ENCODE results near the gene ALDH3B2.
"Not testable (repeated sequence)": the region's sequence is repeated elsewhere in the genome, so short reads cannot be mapped to it uniquely, and the experiment has no call there.

ALDH3B2 gene

DNA sequence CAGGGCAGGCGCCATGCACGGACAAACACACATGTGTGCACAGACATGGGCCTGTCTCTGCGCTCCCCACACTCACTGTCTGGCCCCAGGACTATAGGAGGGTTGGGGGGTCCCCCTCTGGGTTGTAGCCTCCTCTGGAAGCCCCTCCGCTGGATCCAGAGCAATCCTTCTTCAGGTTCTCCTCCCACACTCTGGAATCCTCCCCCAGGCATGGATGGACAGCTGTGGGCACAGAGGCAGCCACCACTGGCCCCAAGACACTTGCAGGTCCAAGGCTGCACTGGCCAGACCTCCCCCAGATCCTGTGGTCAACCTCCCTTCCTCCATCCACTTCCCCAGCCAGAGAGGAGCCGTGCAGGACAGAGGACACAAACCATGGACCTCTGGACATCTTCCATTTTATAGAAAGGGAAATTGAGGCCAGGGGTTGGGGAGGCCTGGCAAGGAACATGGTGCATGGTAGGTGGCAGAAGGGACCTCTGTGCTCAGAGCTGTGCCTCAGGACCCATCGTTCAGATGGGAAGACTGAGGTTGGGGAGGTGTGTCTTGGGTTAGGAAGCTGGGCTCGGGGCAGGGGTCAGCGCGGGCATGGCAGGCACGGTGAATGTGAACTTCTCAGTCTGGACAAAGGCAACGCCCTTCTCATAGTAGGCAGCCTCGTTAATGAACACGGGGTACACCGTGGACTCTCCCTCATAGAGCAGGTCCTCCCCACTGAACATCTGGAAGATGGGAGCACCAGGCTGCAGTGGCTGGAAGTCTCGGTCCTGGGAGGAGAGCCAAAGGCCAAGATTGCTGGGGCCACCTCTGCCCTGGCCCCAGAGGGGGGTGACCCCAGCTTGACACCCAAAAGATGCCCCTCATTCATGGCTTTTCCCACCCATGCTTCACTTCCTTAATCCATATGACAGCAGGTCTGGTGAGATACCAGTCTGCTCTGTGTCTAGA, 32.0 kb downstream of the ALDH3B2 start:
- no peak for DNase-seq (ENCODE audit: low spot score)

DNA sequence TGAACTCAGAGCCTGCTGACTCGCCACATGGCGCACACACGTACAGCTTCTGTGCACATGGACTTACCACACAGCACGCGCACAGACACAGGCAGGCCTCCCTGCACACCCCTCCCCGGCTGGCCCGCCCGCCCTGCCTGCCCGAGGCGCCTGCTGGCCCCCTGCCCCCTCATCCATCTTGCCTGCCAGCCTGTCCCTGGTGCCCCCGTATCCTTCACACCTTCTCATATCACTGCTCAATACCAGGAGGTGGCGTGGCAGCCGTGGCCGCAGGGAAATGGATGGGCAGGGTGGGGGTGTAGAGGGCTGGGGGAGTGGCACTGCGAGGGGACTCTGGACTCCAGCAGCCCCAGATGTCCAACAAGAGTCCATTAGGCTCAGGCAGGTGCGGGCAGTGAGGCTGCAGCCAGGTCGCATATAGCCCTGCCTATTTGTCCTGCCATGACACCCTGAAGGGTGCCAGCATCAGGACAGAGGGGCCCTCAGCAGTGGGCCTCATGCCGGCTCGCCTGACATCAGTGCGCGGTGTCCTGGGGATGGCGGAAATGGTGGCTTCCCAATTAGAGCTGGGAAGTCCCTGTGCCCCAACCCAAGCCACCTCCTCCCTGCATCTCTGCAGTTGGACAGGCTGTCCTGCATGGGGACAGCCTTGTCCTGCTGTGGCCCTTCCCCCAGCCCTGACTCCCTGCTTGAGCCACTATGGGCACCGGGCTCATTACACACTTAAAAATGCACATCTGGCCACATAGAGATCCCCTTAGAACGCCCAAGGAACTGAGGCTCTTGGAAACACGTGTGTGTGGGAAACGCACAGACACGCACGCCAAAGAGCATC, 32.9 kb downstream of the ALDH3B2 start:
- no peak for DNase-seq (ENCODE audit: low spot score)

DNA sequence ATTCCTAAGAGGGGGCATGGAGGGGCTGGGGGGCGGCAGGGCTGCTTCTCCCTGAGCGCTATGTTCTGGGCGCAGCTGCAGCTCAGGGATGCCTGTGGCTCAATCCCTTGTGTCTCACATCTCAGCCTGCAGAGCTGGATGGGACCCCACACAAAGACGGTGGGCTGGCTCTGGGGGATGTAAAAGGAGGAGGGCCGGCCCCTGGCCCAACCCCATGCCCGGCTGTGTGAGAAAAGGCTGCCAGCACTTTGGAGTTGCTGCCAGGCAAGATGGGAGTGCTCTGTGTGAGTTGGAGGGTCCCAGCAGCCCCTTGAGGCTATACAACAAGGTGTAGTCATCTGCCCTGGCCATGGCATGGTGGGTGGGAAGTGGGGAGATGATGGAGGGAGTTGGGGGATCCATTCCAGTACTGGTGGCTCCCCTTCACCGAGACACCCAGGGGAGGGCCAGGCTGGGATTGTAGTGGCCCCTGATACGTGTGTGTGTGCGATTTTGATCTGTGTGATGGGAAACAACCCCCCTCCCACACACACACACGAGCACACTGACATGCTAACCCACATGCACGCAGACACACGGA, 33.6 kb downstream of the ALDH3B2 start:
- no peak for DNase-seq (ENCODE audit: low spot score)

DNA sequence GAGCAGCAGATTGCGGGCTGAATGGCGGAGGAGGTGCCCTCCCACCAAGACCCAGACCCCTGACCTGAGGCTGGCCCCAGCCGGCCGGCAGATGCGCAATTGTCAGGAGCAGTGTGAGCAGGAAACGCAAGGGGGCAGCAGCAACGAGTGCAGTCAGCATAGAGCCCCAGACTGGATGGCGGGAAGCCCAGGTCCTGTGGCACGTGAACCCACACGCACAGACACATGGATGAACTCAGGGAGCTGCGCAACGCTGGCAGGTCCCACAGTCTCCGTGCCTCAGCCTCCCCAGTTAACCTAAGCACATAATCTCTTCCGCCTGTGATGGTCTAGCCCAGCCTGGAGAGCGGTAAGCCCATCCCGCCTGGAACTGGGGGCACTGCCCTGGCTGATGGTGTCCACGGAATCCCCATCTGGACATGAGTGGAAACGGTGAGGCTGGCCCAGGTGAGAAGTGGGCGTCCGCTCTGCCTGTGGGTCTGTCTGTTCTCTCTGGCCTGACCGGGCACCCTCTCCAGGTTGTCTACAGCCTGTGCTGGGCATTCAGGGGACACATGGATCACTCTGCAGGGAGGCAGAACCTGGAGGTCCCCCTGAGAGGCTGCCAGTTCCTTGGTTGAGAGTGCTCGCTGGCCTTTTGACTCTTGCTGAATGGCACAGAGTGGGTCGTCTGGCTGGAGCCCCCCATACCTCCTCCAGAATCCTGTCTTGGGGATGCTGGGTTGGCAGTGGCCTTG, 34.2 kb downstream of the ALDH3B2 start:
- peak; percentile 80 for DNase-seq (ENCODE audit: low spot score)

DNA sequence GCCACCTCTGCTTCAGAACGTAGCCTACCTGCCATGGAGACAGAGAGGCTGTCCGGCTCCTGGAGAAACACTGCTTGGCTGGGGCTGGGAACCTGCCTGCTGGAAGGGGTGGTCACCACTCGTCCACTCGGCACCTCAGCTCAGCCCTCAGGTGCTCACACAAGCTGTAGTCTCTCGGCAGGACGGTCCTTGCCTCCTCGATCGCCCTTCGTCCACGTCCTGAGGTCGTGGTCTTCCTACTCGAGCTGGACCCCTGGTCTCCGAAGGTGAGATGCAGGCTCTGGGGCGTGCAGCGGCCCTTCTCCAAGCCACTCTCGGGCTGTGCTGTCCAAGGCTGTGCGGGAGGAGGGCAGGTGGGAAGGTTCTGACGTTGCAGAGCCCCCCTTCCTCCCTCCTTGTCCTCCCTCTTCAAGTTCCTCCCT, 35.0 kb downstream of the ALDH3B2 start, which contains the start of gene TBX10:
Gene TBX10, minus strand, starts transcription at position 326 of the 422 bp plus-strand sequence. Its CDS starts 291 bp downstream, at position 35.
- no peak for DNase-seq (ENCODE audit: low spot score)

DNA sequence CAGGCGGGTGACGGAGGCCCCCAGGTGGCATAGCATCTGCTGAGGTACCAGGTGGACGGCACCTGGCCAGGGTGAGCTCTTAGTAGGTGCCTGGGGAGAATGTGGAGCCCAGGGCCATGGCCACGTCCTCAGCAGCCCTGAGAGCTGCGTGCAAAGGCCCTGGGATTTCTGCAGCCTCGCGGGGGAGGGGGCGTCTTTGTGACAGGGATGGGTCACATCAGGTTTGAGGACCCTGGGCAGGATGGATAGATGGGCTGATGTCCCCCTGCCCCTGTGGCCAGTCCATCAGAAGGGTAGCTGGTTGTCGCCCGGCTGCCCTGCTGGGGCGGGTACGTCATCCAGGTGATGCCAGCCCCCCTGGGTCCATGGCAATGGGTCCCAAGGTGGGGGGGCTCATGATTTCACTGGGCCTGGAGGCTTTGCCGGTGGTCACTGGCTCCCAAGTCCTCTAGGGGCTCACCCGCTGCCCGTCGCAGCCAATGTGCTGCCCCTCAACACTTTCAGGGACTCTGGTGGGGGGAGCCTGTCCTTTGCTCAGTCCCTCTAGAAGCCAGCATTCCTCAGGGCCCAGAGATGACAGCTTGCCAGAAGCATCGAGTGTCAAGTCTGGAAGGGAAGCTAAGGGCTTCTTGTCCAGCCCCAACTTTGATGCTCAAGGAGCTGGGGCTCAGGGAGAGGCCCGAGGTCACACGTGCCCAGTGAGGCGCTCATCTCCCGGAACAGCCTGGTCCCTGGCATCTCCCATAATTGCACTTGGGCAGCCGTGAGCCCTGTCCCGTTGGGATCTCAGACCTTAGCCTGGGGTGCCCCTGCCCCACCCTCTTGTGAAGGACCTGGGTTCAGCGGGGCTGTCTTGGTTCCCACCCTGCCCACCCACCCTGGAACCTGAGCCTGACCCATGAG, 35.6 kb downstream of the ALDH3B2 start:
- DNase-seq (ENCODE audit: low spot score): no peak

DNA sequence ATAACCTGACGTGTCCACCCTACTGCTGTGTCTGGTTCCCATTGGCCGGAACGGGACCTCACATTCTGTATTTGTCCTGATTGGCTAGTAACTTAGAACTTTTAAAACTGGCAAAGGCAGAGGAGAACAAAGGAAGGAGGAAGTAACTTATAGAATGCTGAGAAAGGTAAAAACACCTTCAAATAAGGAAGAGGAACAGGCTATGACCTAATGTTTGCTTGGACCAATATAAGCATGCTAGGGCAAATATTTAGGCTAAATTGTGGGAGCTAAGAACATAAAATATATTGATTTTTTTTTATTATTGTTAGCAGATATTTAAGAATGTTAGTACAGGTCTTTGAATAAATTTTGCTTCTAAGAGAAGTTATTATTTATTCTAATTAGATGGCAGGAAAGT, 37.0 kb downstream of the ALDH3B2 start:
- not testable (repeated sequence) for DNase-seq (ENCODE audit: low spot score)

DNA sequence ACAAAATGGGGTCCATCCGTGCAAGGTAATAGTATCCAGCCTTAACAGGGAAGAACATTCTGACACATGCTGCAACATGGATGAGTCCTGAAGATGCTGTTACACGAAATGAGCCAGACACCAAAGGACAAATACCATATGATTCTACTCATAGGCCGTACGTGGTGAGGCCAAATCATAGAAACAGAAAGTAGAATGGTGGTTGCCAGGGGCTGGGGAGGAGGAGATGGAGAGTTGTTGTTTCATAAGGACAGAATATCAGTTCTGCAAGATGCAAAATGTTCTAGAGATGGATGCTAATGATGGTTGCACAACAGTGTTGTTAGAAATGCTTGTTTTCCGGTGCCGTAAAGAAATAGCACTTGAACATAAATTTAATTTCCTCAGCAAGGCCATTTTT, 37.5 kb downstream of the ALDH3B2 start:
- no peak for DNase-seq (ENCODE audit: low spot score)

DNA sequence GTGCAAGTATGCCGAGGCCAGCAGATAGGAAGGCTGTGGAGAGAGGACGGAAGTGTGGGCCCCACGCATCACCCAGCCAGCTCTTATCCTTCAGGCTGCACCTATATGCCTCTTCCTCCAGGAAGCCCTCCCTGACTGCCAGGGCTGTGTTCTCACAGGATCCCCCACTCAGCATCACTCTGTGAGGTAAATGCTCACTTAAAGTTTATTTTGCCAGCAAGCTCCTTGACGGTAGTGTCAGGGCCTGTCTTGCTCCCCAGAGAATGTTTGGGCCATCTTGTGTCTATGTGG, 39.2 kb downstream of the ALDH3B2 start:
- no peak for DNase-seq (ENCODE audit: low spot score)

DNA sequence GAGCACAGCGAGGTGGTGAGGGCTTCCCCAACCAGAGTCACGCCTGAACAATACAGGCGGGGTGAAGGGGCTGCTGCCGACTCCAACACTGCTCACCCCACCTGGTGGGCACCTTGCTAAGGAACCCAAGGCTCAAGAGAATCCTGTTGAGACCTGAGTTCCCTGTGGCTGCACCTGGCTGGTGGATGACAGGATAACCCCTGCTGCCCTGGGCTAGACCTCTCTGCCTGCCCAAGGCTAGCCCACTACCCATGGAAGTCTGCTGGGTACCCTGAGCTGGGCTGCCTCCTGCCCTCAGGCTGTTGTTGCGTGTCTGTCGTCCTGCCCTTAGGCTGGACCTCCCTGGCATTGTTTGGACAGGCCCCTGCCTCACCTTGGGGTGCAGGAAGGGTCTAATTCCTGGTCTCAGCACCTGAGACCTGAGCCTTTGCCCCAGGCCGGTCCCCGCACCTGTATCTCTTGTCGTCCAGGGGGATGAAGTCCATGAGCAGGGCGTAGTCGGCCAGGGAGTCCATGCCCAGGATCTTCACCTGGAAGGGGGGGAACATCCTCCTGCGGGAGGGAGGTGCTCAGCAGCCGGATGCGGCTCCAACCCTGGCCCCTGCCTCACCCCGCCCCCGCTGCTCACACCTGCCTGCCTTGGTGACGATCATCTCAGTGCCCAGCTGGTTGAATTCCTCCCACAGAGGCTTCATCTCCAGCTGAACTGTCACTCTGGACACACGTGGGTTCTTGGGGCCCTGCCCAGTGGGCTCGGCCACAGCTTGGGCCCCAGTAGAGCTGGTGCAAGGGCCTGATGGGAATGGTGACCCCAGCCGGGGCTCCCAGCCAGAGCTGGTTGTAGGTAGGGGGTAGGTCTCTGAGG, 39.8 kb downstream of the ALDH3B2 start:
- no peak for DNase-seq (ENCODE audit: low spot score)

DNA sequence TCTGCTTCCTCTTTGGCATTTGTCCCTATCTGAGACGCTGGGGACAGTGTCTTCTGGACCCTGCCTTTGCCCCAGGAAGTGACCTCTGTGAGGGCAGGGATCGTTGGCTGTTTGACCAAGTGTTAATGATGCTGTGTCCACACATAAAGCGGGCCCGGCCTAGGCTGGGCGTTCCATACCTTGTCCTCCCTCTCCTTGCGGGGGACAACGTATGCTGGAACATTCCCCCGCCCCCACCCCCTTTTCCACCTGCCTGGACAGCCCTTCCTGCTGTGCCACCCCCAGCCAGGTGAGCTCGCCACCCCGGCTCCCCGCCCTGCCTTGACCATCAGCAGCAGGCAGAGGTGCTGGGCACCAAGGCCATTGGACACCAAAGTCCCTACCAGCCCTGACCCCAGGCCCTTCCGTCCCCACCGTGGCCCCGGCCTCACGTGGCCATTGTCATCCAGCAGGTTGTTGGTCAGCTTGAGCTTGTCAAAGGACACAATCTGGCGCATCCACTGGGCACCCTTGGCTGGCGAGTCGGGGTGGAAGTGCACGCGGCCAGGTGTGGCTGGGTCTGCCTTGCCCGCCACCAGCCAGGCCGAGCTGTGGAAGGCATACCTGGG, 40.6 kb downstream of the ALDH3B2 start:
- DNase-seq (ENCODE audit: low spot score): no peak

DNA sequence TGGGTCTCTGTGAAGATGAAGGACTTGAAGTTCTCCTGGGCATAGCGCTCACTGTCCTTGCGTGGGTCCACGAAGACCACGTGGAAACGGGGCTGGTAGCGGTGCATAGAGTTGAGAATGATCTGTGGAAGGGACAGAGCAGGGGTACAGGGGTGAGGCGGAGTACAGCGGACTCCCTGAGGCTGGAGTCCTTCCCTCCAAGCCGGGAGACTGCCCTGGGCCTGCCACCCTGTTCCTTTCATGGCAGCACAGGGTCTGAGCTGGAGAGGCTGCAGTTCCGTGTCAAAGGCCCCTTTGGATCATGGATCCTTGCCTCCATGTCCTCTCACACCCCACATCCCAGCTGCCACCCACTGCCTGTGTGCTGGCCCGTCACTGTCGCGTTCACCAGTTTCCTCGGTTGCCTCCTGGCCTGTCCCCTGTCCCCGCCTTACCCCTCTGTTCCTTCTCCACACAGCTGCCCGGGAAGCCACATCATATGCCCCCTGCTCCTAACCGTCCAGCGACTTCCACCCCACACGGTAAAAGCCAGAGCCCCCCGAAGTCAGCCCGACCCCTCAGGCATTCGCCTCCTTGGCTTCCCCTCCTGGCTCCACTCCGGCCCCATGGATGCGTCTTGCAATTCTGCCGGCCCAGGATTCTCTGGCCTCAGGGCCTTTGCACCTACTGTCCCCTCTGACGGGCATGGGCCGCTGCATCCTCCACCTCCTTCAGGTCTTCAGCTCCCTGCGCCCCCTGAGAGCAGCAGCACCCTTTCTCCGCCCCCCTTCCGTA, 41.3 kb downstream of the ALDH3B2 start:
- no peak for DNase-seq (ENCODE audit: low spot score)

DNA sequence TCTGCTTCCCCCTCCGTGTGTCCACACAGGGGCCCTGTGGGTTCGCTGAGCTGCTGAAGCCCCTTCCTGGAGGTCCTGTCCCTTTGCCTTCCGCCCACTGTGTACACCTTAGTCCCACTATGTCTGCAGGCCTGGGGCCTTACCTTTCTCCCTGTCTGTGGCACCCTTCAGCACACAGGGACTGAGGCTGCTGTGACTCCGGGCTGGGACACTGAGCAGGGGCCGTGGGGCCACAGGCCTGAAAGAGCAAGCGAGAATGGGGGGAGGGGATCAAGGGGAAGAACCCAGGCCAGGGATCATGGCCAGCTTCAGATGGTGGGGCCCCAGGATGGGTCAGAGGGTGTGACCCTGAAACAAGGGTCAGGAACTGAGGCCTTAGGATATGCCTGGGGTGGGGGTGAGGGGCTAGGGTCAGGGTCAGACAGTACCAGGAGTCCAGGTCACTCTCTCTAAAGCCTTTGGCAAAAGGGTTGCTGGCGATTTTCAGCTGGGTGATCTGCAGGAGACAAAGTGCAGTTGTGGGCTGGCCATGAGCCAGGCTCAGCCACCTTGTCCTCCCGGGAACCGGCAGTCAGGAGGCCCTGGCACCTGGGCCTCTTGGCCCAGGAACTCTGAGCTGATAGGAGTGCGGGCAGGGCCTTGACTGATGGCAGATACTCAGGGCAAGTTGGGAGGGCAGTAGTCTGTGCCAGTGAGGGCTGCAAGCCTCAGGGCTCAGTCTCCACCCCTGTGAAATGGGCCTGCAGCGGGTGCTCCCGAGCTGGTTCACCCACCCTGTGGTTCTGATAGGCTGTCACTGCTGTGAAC, 42.0 kb downstream of the ALDH3B2 start:
- no peak for DNase-seq (ENCODE audit: low spot score)

DNA sequence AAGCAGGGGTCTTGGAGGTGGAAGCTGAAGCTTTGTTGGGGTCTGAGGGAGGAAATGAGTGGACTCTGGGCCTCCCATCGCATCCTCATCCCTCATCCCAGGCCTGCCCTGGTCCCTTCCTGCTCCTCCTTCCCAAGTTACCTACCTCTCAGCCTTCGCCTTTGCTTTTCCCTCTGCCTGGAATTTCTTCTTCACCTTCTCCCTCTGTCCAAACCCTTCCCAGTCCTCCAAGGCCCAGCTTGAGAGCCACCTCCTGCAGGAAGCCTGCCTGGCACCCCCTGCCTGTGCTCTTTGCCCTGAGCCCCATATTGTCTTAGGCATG, 42.6 kb downstream of the ALDH3B2 start:
- no peak for DNase-seq (ENCODE audit: low spot score)

DNA sequence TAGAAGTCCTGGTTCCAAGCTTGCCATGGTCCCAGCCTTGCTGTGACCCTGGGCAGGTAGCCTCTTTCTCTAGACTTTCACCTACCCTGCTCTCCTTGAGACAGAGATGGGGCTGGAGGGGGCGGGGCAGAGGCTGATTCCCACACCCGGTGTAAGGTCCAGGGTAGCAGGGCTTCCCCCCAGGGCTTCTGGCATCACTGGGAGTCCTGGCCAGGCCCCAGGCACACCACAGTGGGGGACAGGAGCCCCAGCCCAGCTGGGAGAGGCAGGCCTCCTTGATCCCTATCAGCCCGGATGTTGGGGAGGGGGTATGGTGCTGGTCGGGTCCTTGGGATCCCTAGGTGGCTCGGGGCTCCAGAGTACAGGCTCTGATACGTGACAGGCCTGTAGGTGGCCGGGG, 43.0 kb downstream of the ALDH3B2 start:
- no peak for DNase-seq (ENCODE audit: low spot score)

DNA sequence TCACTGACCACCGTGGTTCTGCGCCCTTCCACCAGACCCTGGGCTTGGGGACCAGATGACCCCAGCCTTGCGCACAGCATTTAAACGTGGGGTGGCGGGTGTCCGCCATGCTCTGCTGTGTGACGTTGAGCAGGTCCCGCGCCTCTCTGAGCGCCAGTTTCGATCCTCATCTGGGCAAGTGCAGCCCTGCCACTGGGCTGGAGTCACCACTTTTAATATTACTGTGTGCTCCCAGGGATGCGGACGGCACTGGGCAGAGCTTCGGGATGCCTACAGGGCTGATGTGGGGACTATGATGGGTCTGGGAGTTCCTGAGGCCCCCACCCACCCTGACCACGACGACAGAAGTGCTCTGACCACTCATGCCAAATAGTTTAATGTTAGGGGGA, 43.5 kb downstream of the ALDH3B2 start:
- DNase-seq (ENCODE audit: low spot score): no peak

DNA sequence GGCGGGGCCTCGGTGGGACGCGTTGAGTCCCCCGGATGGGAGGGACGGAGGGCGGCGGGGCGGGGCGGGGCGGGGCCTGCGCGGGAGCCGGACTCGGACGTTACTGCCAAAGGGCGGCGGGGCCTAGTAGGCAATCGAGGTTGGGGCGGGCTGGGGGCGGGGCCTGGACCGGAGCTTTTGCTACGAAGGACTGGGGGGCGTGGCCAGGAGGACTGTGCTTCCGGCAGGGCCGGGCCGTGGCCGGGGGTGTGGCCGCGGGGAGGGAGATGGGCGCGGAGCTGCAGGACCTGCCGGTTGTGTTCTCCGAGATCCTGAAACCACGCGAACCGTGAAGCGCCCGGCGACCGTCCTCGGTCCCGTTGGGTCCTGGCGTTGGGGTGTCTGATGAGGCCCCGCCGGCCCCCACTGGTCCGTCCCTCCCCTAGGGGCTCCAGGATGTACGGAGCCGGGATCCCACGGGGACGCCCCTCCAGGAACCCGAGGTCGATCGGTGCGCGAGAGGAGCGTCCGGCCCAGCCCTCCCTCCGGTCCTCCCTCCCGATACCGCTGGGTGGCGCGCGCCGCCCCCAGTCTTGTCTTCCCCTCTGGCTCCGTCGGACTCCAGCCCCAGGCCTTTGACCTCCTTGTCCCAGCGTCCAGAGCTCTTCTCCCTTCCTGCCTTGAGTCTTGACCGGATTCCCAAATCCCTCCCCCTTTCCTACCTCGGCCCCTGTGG, 44.0 kb downstream of the ALDH3B2 start:
- peak; percentile 100 for DNase-seq (ENCODE audit: low spot score)

Data from AG08396 (cell line).